HG03196 (cell line): ENCODE results near the gene DOK4.
"Not testable (repeated sequence)": the region's sequence is repeated elsewhere in the genome, so short reads cannot be mapped to it uniquely, and the experiment has no call there.

ENCODE experiments used
- ATAC-seq: cut with Tn5 transposase; IDR thresholded peaks from one replicate; pipeline ENCODE4 v1.9.1; 2021; ENCODE audit not compliant: unreplicated experiment

DOK4 gene

DNA sequence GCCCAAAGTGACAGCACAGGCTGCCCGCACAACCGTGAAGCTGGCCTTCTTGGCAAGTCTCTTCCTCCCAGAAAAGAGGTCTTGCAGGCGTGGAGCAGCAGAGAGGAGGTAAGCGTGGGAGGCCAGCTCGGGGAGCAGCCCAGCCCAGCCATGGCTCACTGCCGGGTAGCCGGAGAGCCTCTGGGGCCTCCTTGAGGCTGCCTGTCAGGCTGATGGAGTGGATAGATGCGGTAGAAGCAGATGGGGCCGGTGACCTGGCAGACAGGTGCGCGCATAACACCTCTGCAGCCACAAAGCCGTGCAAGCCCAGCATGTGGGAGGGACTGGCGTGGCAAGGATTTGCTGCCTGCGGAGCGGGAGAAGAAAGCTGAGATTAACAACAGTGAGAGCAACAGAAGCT, 17.1 kb upstream of the DOK4 start:
- no peak for ATAC-seq

DNA sequence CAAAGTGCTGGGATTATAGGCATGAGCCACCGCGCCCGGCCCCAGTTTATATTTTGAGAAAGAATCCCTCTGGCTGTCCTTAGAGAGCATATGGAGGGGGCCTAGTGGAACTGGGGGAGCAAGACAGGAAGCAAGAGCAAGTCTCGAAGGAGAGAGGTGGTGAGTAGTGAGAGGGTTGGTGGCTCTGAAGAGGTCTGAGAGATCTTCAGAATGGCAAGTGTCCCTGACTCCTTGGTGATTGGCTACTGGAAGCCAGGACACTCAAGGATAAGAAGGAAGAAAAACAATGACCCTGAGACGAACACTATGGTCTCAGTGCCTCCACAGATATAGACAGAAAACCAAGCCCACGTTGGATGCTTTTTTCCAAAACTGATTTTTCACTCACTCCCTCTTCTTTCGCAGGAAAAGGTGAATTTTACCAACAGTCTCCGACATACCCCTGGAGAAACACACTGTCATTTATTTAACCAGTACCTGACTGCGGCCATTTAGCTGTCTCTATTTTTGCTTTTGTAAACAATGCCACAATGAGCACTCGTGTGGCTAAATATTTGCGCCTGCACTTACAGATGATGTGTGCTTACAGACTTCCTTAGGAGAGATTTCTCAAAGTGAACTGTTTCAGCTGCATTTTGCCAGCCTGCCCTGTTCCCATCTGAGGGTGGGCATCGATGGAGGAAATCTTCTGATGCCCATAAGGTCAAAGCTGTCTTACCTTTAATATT, 15.9 kb upstream of the DOK4 start:
- ATAC-seq: no peak

DNA sequence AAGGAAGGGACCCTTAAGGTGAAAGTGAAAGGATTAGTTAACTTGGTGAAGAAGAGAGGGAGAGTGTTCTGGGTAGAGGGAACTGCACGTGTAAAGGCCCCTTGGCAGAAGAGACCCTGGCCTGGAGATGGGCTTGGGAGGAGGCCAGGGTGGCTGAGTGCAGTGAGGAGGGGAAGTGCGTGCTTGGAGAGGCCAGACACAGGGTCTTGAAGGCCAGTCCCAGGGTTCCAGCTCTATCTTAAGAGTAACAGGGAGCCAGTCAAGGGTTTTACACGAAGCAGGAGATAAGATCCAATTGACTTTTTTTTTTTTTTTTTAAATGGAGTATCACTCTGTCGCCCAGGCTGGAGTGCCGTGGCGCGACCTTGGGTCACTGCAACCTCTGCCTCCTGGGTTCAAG, 15.2 kb upstream of the DOK4 start:
- no peak for ATAC-seq

DNA sequence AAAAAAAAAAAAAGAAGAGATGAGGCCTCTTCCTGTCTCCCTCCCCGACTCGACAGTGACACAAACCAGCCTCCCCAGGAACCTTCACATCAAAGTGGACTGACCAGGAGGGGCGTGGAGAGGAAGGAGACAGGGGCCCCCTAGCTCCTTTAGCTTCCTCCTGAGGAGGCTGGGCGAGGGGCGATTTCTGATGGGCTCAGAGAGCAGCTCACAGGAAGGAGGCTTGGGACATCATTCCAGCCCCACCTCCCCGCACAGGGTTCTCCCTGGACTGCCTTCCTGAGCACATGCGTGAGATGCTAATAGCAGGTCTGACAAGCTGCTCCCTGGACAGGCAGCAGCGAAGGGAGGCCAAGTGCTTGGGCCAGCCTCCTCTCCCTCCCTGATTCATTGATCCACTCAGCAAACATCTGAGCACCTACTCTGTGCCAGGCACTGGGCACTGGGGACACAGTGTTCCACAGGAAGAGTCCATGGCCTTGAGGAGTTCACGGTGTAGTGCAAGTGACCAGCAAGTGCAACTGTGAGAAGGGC, 14.4 kb upstream of the DOK4 start:
- ATAC-seq: no peak

DNA sequence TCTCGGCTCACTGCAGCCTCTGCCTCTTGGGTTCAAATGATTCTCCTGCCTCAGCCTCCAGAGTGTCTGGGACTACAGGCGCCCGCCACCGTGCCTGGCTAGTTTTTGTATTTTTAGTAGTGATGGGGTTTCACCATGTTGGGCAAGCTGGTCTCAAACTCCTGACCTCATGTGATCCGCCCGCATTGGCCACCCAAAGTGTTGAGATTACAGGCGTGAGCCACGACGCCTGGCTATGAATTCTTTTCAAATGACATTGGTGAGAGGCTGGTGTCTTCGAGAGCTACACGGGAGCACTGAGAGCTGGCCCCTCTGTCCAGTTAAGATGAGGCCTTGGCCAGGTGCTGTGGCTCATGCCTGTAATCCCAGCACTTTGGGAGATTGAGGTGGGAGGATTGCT, 13.6 kb upstream of the DOK4 start:
- not testable (repeated sequence) for ATAC-seq

DNA sequence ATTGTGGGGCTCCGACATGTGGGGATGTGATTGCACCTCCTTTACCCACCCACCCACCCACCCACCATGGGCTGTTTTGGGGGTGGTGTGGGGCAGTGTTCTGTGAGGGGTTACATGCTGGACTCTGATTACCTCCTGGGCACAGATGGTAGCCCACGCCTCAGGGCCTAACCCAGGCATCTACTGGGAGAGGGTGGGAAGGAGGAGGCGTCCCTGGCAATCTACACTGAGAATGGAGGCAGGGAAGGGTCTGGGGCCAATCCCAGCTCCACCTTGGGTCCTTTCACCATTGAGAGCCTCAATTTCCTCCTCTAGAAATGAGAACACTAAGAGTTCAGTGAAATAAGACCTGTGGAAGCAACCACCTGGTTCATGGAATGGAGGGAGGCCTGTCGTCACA, 11.7 kb upstream of the DOK4 start:
- ATAC-seq: no peak

DNA sequence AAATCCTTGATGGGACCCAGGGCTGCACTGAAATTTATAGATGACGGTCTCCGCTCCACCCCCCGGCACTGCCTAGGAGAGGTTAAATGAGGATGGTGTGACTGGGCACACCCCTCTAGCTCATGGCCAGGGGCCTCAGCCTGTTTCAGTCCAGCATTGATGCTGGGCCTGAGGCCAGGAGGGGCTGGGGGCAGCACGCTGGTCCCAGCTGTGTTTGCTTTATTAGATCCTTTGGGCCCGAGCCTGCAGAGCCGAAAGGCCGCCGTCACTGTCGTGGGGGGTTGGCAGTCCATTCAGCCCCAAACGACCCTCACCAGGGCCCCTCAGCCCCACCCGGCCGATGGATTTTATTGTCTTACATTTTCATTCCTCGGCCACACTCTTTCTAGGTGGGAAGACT, 10.8 kb upstream of the DOK4 start:
- ATAC-seq: no peak

DNA sequence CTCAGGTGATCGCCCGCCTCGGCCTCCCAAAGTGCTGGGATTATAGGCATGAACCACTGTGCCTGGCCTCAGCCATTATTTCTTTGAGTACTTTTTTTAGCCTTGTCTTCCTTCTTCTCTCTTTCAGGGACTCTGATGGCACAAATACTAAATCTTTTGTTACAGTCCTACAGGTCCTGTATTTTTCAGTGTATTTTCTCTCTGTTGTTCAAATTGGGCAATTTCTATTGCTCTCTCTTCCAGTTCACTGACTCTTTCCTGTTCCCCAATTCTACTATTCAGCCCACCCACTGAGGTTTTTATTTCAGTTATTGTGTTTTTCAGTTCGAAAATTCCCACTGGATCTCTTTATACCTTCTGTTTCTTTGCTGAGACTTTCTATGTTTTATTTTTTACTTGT, 7.5 kb upstream of the DOK4 start:
- no peak for ATAC-seq

DNA sequence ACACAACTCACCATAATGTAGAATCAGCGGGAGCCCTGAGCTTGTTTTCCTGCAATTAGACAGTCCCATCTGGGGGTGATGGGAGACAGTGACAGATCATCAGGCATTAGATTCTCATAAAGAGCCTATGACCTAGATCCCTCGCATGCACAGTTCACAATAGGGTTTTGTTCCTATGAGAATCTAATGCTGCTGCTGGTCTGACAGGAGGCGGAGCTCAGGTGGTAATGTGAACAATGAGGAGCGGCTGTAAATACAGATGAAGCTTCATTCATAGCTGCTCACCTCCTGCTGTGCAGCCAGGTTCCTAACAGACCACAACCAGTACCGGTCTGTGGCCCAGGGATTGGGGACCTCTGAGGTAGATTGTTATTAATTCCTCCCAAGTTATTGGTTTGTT, 2.9 kb upstream of the DOK4 start:
- ATAC-seq: no peak

DNA sequence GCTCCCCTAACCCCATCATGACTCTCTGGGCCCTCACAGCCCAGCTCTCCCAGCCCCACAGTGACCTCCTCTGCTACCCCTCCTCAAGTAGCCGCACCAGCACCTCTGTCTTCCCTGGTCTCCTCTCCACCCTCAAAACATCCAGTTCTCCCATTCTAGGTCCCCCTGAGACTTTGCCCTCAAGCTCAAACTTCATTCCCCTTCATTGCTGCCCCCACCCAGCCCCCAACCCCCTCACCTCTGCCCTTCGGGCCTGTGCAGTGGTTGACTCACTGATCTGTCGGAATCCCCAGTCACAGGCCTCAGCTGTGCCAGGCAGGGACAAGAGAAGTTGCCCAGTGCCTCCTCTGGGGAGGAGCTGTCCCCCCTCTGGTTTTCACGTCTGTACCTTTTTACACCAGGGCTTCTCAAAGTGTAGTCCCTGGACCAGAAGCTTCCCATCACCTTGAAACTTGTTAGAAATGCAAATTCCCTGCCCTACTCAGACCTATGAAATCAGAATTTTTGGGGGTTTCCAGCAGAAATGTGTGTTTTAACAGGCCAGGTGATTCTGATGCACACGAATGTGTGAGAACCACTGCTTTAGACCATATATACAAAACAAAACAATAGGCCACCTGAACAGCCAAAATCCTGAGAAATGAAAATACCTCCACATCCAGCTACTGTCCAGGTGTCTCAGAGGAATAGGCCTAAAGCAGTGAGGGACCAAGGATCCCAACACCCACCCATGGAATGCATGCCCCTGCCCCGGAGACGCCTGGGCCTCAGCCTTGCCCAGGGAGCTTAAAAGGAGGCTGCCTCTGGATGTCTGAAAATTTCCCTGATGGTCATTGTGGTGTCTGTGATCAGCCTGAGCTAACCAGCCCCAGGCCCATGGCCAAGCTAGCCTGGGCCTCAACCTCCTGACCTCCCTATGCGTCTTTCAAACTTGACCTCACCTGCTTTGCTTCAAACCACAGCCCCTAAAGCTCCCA, 853 bp upstream of the DOK4 start:
- ATAC-seq: no peak

DNA sequence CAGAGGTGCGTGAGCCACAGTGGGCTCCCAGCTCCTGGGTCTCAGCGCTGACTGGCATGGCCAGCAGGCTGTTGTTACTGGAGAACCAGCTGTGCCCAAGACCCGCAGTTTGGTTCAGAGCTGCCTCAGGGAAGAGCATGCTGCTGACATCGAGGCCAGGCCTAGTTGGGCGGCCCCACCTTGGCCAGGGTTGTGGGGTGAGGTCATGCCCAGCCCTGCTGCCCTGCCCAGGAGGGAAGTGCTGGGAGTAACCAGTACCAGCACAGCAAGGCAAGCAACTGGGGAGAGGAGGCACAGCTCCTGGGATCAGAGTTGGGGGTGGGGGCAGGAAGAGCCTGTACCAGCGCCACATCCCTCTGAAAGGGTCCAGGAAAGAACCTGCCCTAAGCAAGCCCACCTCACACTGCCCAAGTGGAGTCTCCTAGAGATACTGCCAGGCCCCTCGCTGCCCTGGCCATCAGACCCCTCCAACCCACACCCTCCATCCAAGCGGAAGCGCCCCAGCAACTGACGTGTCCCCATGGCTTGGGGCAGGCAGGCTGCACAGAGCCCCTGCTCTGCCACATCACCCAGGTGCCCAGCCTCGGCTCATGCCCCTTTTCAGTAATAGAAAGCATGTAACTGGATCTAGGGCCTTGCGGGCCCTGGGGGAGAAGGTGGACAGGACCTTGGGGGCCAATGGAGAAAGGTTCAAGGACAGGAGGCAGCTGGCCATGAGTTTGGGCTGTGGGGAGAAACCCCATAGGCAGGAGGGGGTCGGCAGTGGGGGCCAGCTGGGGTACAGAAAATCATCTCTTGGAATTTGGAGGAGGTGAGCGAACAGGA, 990 bp downstream of the DOK4 start:
- no peak for ATAC-seq

DNA sequence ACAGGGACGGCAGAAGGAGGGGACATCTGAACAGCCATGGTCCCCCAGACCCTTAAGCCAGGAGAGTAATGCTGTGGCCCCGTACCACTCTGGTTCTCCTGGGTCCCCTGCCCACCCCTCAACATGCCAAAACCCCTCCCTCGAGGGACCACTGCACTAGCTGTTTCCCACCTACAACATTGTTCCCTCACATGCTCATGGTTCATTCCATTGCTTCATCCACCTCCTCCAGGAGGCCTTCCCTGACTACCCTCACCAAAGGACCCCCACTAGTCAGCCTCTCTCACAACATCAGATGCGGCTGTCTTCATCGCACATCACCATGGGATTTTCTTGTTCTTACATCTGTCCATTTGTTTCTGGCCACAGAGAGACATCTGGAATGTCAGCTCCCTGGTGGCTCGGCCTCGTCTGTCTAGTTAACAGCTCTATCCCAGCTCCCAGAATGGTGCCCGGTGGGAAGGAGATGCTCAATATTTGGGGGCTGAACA, 1.7 kb downstream of the DOK4 start:
- no peak for ATAC-seq

DNA sequence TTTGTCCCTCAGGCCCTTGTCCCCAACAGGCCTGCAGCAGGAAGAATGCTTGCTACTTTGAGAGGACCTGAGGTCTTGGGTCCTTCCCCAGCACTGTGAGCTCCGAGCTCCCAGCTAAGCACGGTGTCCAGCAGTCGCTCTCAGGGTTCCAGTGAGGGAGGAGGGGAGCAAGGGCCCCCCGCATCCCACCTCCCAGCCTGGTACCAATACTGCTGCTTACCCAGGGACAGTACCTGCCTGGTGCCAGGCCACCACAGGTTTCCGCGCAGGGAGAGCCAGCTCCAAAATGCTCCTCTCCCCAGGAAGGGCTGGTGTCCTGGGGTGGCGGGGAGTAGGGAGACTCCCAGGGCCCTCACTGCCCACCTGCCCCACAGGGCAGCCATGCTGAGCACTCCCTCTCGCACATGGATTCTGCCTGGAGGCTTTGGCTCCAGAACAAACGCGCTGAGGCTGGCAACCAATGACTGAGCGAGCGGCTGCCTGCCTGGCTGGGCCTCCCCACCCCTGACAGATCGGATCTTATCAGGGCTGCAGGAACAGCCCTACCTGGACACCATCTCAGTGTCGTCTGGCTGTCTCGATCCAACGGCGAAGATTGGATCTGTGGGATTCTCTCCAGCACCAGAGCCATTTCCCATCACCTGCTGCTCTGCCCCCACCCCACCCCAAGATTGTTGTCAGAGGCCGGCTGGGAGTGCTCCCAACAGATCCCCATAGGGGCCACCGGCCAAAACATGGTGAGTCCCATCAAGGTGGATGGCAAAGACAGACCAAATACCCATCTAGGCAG, 2.4 kb downstream of the DOK4 start:
- no peak for ATAC-seq

DNA sequence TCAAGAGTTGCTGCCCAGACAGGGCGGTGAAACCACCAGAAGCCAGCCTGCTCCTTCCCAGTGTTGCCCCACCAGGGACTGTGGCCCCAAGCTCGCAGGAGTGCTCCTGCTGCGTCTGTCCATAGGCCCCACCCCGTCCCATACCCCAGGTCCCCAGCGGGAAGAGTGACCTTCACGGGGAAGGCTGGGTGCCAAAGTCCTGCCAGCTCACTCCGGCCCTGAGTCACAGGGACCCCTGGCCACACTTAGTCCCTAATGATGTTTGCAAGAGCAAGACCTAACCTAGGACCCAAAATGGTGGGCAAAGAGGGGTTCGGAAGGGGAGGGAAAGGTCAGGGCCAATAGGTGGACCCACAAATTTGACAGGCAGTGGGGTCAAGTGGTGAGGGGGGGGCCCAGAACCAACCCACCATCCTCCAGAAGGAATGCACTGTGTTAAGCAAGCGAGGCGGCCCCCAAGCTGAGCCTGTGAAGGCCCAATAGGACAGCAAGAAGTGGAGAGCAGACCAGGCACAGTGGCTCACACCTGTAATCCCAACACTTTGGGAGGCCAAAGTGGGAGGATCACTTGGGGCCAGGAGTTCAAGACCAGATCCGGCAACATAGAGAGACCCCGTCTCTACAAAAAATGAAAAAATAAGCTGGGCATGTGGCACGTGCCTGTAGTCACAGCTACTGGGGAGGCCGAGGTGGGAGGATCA, 3.3 kb downstream of the DOK4 start:
- ATAC-seq: no peak

DNA sequence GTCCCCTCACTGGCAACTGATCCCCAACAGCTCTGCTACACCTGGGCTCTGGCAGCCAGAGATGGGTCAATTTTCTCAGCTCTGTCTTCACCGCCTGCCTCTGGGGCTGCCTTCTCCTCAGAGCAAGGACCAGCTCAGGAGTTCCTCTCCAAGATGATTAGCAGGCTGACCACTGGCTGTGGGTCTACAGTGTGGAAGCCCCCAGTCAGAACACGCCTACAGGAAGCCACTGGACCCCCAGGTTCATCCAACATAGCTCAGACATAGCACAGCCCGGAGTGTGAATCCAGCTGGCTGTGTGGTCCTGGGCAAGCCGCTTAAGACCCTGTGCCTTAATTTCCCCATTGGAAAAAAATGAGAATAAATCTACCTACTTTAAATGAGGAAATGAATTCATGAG, 4.9 kb downstream of the DOK4 start:
- no peak for ATAC-seq

DNA sequence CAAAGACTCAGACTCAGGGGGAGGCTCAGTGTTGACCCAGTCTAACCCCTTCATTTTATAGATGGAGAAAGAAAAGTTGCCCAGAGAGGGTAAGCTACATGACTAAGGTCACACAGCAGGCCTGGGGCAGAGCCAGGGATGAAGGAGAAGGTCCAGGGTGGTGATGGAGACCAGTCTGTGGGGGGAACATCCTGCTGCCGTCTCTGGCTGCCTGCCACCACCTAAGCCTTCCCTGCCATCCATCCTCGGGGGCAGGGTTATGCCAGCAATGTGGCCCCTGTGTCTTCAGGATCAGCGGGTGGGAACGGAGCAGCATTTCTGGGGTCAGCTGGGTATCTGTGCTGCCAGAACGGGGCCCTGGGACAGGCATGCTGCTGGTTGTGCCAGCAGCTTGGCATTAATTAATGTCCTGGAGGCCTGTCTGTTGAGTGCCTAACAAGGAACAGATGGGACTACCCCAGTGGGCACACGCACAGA, 5.5 kb downstream of the DOK4 start:
- no peak for ATAC-seq

DNA sequence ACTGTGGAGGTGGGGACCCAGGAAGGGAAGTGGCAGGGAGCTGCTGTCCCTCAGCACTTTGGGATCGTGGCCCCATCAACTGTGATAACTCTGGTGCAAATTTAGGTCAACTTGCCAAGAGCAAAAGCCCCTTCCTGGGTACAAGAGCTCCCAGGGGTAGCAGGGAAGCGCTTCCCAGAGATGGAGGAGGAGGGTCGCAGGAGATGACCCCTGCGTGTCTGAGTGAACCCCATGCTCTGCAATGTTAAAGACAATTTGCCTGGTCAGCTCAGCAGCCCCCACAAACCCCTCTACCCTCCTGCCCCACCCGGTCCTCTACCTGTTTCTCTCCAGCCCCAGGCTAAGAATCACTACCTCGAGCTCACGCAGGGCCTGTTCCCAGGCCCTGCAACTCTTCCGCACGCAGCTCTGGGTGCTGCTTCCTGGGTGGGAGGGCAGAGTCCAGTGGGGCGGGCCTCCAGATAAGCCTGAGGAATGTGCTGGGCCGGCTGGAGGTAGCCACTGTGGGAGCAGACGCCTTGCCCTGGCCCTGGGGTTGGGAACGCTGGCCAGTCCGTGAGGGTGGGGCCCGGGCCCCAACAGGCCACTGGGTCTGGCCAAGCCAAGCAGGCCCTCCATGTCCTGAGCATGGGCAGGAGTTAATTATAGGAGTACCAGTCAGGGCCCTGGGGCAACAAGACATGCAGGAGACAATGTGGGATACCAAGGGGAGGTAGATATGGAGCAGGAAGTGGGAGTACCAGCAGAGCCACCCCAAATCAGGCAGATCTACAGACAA, 6.1 kb downstream of the DOK4 start:
- no peak for ATAC-seq

DNA sequence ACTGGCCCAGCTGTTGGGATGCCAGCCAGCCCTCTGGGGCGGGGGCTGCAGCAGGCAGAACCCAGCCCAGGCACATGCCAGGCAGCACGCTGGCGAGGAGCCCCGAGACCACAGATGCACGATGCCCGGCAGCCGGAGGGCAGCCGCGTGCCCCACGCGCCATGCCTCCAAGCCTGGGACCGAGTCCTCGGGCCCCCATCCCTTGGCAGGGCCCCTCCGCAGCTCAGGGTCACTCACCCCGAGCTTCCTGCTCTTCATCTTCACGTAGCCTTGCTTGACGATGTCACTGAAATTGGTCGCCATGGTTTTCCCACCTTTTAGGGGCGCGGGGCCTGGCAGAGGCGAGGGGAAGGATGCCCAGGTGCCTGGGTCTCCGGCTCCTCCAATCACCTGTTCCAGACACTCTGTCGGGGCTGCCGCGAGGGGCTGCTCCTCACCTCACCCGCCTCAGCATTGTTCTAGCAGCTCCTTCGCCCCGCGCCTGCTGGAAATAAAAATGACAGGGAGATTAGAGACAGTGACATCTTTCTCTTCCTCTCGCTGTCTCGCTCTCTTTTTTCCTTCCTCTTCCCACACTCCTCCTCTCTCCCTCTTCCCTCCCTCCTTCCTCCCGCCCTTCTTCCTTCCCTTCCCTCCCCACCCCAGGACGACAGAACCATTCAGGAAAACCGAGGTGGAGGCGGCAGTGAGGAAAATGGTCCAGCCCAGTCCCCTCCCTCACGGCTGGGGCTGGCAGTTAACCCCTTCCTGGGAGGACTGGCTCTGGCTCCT, 6.9 kb downstream of the DOK4 start:
- no peak for ATAC-seq
